Activated T-cell treated with anti-CD3 and anti-CD28 coated beads, Interleukin-2, amount 50 U/mL, for 72 hours (primary cell): ENCODE measurements around the gene PPM1J. TPM values are rescaled to one million over a fixed set of nuclear protein-coding genes. Genes with fewer than 3 reads are reported as not detected.

ENCODE experiments used
- ATAC-seq, 2 donors: fragments of 150-1000 bp; cut with Tn5 transposase; replicated peaks in 1 of 2; 2 replicates each; pipeline ENCODE4 v1.10.0; 2021; ENCODE audit warnings: moderate library complexity in 2 of 2, mild to moderate bottlenecking in 1 of 2
- DNase-seq, 2 donors: peaks; one replicate each; pipeline ENCODE4 v3.0.0; 2021 to 2022; ENCODE audit warnings: mixed read lengths in 1 of 2
- H3K27ac Mint-ChIP-seq: one replicate; pipeline ENCODE4 v1.8.0; 2022; ENCODE audit warnings: mild to moderate bottlenecking, moderate library complexity, mixed read lengths
- H3K27me3 Mint-ChIP-seq: one replicate; pipeline ENCODE4 v1.8.0; 2022; ENCODE audit warnings: low read depth, mixed read lengths
- H3K36me3 Mint-ChIP-seq, 2 donors: one replicate each; pipeline ENCODE4 v1.8.0; 2022; ENCODE audit warnings: mixed read lengths in 2 of 2, mild to moderate bottlenecking in 1 of 2; ENCODE audit not compliant: insufficient read depth in 2 of 2
- H3K4me1 Mint-ChIP-seq: one replicate; pipeline ENCODE4 v1.8.0; 2022; ENCODE audit warnings: low read depth, mixed read lengths
- H3K4me3 Mint-ChIP-seq, 2 donors: one replicate each; pipeline ENCODE4 v1.8.0; 2022; ENCODE audit warnings: mild to moderate bottlenecking in 2 of 2, mixed read lengths in 2 of 2, moderate library complexity in 2 of 2
- H3K9me3 Mint-ChIP-seq, 2 donors: one replicate each; pipeline ENCODE4 v1.8.0; 2022; ENCODE audit warnings: mixed read lengths in 2 of 2
- total RNA-seq, 2 donors: library from RNA; stranded (reverse); gene quantifications; one replicate each; pipeline ENCODE4 v1.2.3, GENCODE V29; 2022

Gene PPM1J
- total RNA-seq, 2 donors from 2014 or later, result 1.2 to 1.3 TPM

GRCh38 chr1:112707221-112708001, 7.7 kb downstream of the PPM1J start:
- peak; percentile 66 to 70 for ATAC-seq
- H3K27me3 Mint-ChIP-seq, result peaks cover 9% of the 10 kb centered on the region
- peaks cover 50% of the 10 kb centered on the region for H3K4me1 Mint-ChIP-seq
- H3K36me3 Mint-ChIP-seq, result peaks cover 2% of the 10 kb centered on the region in 2 donors
- no peaks in the 10 kb centered on the region for H3K9me3 Mint-ChIP-seq
- peak overlapping the region; percentile 66 for H3K27ac Mint-ChIP-seq
- peak; percentile 79 to 84 for DNase-seq
- peak overlapping the region; percentile 80 to 82 for H3K4me3 Mint-ChIP-seq

GRCh38 chr1:112706505-112707220, 8.5 kb downstream of the PPM1J start, which contains the start of gene RHOC:
Gene RHOC (minus strand): TSS chr1:112707127. CDS start chr1:112703799, 3,328 bp downstream.
- ATAC-seq, result peak; percentile 74 to 77
- Mint-ChIP-seq H3K9me3 (no peaks in the 10 kb centered on the region), H3K27me3 (peaks cover 9% of the 10 kb centered on the region), H3K36me3 (peaks cover 5 to 9% of the 10 kb centered on the region in 2 donors), H3K27ac (peak within 1 kb of the TSS; percentile 66), H3K4me3 (peak within 1 kb of the TSS; percentile 80 to 86), H3K4me1 (peaks cover 57% of the 10 kb centered on the region)
- DNase-seq, result peak; percentile 70 to 74

GRCh38 chr1:112704934-112705627, 10.1 kb downstream of the PPM1J start:
- H3K4me3 Mint-ChIP-seq, result peak overlapping the region; percentile 80 to 86
- peaks cover 9% of the 10 kb centered on the region for H3K27me3 Mint-ChIP-seq
- H3K4me1 Mint-ChIP-seq, result peaks cover 69% of the 10 kb centered on the region
- ATAC-seq (peak; percentile 59 to 67), DNase-seq (peak; percentile 61 to 66)
- H3K9me3 Mint-ChIP-seq, result no peaks in the 10 kb centered on the region
- H3K36me3 Mint-ChIP-seq, result peaks cover 5 to 11% of the 10 kb centered on the region in 2 donors
- H3K27ac Mint-ChIP-seq, result peak overlapping the region; percentile 43

- H3K36me3 Mint-ChIP-seq, result peaks cover 5 to 11% of the 10 kb centered on the region in 2 donors
- DNase-seq, result peak; percentile 50 to 61
- ATAC-seq, result peak; percentile 41 to 49
- H3K27me3 Mint-ChIP-seq, result peaks cover 9% of the 10 kb centered on the region
- H3K4me1 Mint-ChIP-seq, result peaks cover 68% of the 10 kb centered on the region
- H3K9me3 Mint-ChIP-seq, result no peaks in the 10 kb centered on the region
- H3K27ac Mint-ChIP-seq, result peak overlapping the region; percentile 78
- peak overlapping the region; percentile 80 to 86 for H3K4me3 Mint-ChIP-seq
Measured at GRCh38 chr1:112704391-112704933, 10.7 kb downstream of the PPM1J start.

GRCh38 chr1:112703706-112704105, 11.4 kb downstream of the PPM1J start:
- Mint-ChIP-seq H3K4me1 (peaks cover 66% of the 10 kb centered on the region), H3K4me3 (peak overlapping the region in 1 of 2 donors; percentile 80), H3K9me3 (no peaks in the 10 kb centered on the region), H3K36me3 (peaks cover 5 to 11% of the 10 kb centered on the region in 2 donors), H3K27ac (no peak overlapping the region), H3K27me3 (peaks cover 9% of the 10 kb centered on the region)
- ATAC-seq (no peak), DNase-seq (no peak)

- H3K27ac Mint-ChIP-seq, result peak overlapping the region; percentile 41
- ATAC-seq (no peak), DNase-seq (no peak)
- no peak overlapping the region for H3K4me3 Mint-ChIP-seq
- H3K36me3 Mint-ChIP-seq, result peaks cover 5 to 11% of the 10 kb centered on the region in 2 donors
- no peaks in the 10 kb centered on the region for H3K9me3 Mint-ChIP-seq
- peaks cover 2% of the 10 kb centered on the region for H3K27me3 Mint-ChIP-seq
- H3K4me1 Mint-ChIP-seq, result peaks cover 64% of the 10 kb centered on the region
Measured at GRCh38 chr1:112702420-112703261, 12.5 kb downstream of the PPM1J start.

GRCh38 chr1:112702067-112702395, 13.1 kb downstream of the PPM1J start:
- ATAC-seq (no peak), DNase-seq (no peak)
- Mint-ChIP-seq H3K27ac (peak overlapping the region; percentile 41), H3K9me3 (no peaks in the 10 kb centered on the region), H3K27me3 (no peaks in the 10 kb centered on the region), H3K36me3 (peaks cover 3 to 11% of the 10 kb centered on the region in 2 donors), H3K4me3 (peak overlapping the region; percentile 8 to 12), H3K4me1 (peaks cover 61% of the 10 kb centered on the region)

GRCh38 chr1:112701227-112702066, 13.7 kb downstream of the PPM1J start:
- Mint-ChIP-seq H3K36me3 (peaks cover 3 to 11% of the 10 kb centered on the region in 2 donors), H3K4me1 (peaks cover 61% of the 10 kb centered on the region), H3K27ac (peak overlapping the region; percentile 67), H3K9me3 (no peaks in the 10 kb centered on the region), H3K27me3 (no peaks in the 10 kb centered on the region), H3K4me3 (peak overlapping the region; percentile 59 to 73)
- no peak for ATAC-seq
- DNase-seq, result no peak

- Mint-ChIP-seq H3K4me1 (peaks cover 55% of the 10 kb centered on the region), H3K9me3 (no peaks in the 10 kb centered on the region), H3K4me3 (peak overlapping the region; percentile 59 to 73), H3K36me3 (peaks cover 3 to 11% of the 10 kb centered on the region in 2 donors), H3K27ac (peak overlapping the region; percentile 67), H3K27me3 (no peaks in the 10 kb centered on the region)
- peak; percentile 77 to 82 for DNase-seq
- ATAC-seq, result peak; percentile 40 to 47
Measured at GRCh38 chr1:112700290-112701226, 14.6 kb downstream of the PPM1J start.

GRCh38 chr1:112699425-112700144, 15.5 kb downstream of the PPM1J start:
- ATAC-seq (no peak), DNase-seq (no peak)
- Mint-ChIP-seq H3K4me1 (peaks cover 45% of the 10 kb centered on the region), H3K36me3 (peaks cover 3 to 11% of the 10 kb centered on the region in 2 donors), H3K27me3 (no peaks in the 10 kb centered on the region), H3K27ac (no peak overlapping the region), H3K9me3 (no peaks in the 10 kb centered on the region), H3K4me3 (no peak overlapping the region)
